DND-41 (cell line): ENCODE results near the gene OR1F1.

Source experiments
- EZH2 ChIP-seq: IDR thresholded peaks from 3 replicates; pipeline ENCODE4 v1.6.1; 2012; ENCODE audit warnings: borderline replicate concordance, low read depth, mild to moderate bottlenecking, moderate library complexity, low read length, inconsistent platforms; ENCODE audit not compliant: severe bottlenecking
- TF ChIP-seq, protein P1 (sequence below): IDR thresholded peaks from 2 replicates; pipeline ENCODE4 v1.5.1; 2012; ENCODE audit warnings: borderline replicate concordance, low read length, moderate library complexity, mild to moderate bottlenecking; ENCODE audit not compliant: poor library complexity, severe bottlenecking; ENCODE audit errors: extremely low read depth

- TF ChIP-seq, protein P1, sequence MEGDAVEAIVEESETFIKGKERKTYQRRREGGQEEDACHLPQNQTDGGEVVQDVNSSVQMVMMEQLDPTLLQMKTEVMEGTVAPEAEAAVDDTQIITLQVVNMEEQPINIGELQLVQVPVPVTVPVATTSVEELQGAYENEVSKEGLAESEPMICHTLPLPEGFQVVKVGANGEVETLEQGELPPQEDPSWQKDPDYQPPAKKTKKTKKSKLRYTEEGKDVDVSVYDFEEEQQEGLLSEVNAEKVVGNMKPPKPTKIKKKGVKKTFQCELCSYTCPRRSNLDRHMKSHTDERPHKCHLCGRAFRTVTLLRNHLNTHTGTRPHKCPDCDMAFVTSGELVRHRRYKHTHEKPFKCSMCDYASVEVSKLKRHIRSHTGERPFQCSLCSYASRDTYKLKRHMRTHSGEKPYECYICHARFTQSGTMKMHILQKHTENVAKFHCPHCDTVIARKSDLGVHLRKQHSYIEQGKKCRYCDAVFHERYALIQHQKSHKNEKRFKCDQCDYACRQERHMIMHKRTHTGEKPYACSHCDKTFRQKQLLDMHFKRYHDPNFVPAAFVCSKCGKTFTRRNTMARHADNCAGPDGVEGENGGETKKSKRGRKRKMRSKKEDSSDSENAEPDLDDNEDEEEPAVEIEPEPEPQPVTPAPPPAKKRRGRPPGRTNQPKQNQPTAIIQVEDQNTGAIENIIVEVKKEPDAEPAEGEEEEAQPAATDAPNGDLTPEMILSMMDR = no peak
- TF ChIP-seq EZH2 = no peak
These were observed 26.6 kb upstream of the OR1F1 start for GRCh38 chr16:3161235-3162018.
